ENCODE measurements around the gene CLINT1.

The CLINT1 gene

GRCh38 chr5:157860898-157861890, 2.2 kb upstream of the CLINT1 start:
- H3K4me3 ChIP-seq (ENCODE audit: low read length) = peak overlapping the region; percentile 98
- peak overlapping the region; percentile 98 for H3K9ac ChIP-seq (ENCODE audit: low read length)
- peaks cover 14% of the 10 kb centered on the region for H4K20me1 ChIP-seq (ENCODE audit: insufficient read depth, low read length)
- H3K36me3 ChIP-seq (replicated peaks; ENCODE audit: low read depth, low read length) = peaks cover 7% of the 10 kb centered on the region
- H3K4me2 ChIP-seq (ENCODE audit: low read length) = peak overlapping the region; percentile 84
- no peak overlapping the region for H2AFZ ChIP-seq (ENCODE audit: low read depth, low read length)
- H3K27ac ChIP-seq (ENCODE audit: low read length) = peak overlapping the region; percentile 99
- TF ChIP-seq EZH2phosphoT487 (IDR thresholded peaks at IDR 0.05; ENCODE audit: low read depth) (no peak), CTCF (IDR thresholded peaks at IDR 0.05; ENCODE audit: low read depth, low read length) (no peak)
- peaks cover 37% of the 10 kb centered on the region for H3K79me2 ChIP-seq (ENCODE audit: low read length)
- peaks cover 61% of the 10 kb centered on the region for H3K4me1 ChIP-seq (ENCODE audit: low read length)
- no peaks in the 10 kb centered on the region for H3K9me3 ChIP-seq (ENCODE audit: insufficient read depth, low read length)
- H3K27me3 ChIP-seq (ENCODE audit: low read depth, low read length) = no peaks in the 10 kb centered on the region

GRCh38 chr5:157859227-157859575, 256 bp upstream of the CLINT1 start:
- peak overlapping the region; percentile 99 for H3K27ac ChIP-seq (ENCODE audit: low read length)
- peaks cover 30% of the 10 kb centered on the region for H4K20me1 ChIP-seq (ENCODE audit: insufficient read depth, low read length)
- H3K4me2 ChIP-seq (ENCODE audit: low read length) = peak overlapping the region; percentile 84
- TF ChIP-seq EZH2phosphoT487 (IDR thresholded peaks at IDR 0.05; ENCODE audit: low read depth) (no peak), CTCF (IDR thresholded peaks at IDR 0.05; ENCODE audit: low read depth, low read length) (no peak)
- peaks cover 73% of the 10 kb centered on the region for H3K4me1 ChIP-seq (ENCODE audit: low read length)
- H3K79me2 ChIP-seq (ENCODE audit: low read length) = peaks cover 57% of the 10 kb centered on the region
- H3K36me3 ChIP-seq (replicated peaks; ENCODE audit: low read depth, low read length) = peaks cover 8% of the 10 kb centered on the region
- H2AFZ ChIP-seq (ENCODE audit: low read depth, low read length) = no peak overlapping the region; the same call in 1 of the 2 replicates
- H3K9ac ChIP-seq (ENCODE audit: low read length) = peak overlapping the region; percentile 98
- H3K4me3 ChIP-seq (ENCODE audit: low read length) = peak overlapping the region; percentile 98
- no peaks in the 10 kb centered on the region for H3K9me3 ChIP-seq (ENCODE audit: insufficient read depth, low read length)
- no peaks in the 10 kb centered on the region for H3K27me3 ChIP-seq (ENCODE audit: low read depth, low read length)

GRCh38 chr5:157857816-157858526, 974 bp downstream of the CLINT1 start:
- no peak overlapping the region for H2AFZ ChIP-seq (ENCODE audit: low read depth, low read length)
- H3K36me3 ChIP-seq (replicated peaks; ENCODE audit: low read depth, low read length) = peaks cover 8% of the 10 kb centered on the region
- H3K79me2 ChIP-seq (ENCODE audit: low read length) = peaks cover 69% of the 10 kb centered on the region
- peaks cover 40% of the 10 kb centered on the region for H4K20me1 ChIP-seq (ENCODE audit: insufficient read depth, low read length)
- no peaks in the 10 kb centered on the region for H3K27me3 ChIP-seq (ENCODE audit: low read depth, low read length)
- H3K27ac ChIP-seq (ENCODE audit: low read length) = peak overlapping the region; percentile 99
- peak overlapping the region; percentile 98 for H3K4me3 ChIP-seq (ENCODE audit: low read length)
- TF ChIP-seq CTCF (IDR thresholded peaks at IDR 0.05; ENCODE audit: low read depth, low read length) (no peak), EZH2phosphoT487 (IDR thresholded peaks at IDR 0.05; ENCODE audit: low read depth) (no peak)
- peaks cover 63% of the 10 kb centered on the region for H3K4me1 ChIP-seq (ENCODE audit: low read length)
- no peaks in the 10 kb centered on the region for H3K9me3 ChIP-seq (ENCODE audit: insufficient read depth, low read length)
- peak overlapping the region; percentile 98 for H3K9ac ChIP-seq (ENCODE audit: low read length)
- H3K4me2 ChIP-seq (ENCODE audit: low read length) = peak overlapping the region; percentile 84
